ENCODE data around the gene PTTG1IP.

PTTG1IP gene

GRCh38 chr21:44903689-44904088 is 30.2 kb upstream of the PTTG1IP start:
- Histone ChIP-seq H3K9me3 (ENCODE audit: control extremely low read depth in 1 of 5, control insufficient read depth in 4 of 5, insufficient read depth in 2 of 5, low read depth in 1 of 5, low read length in 4 of 5) (no peaks in the 10 kb centered on the region), H3K27ac (ENCODE audit: insufficient read depth in 1 of 2, low read depth in 1 of 2, low read length in 2 of 2, poor library complexity in 1 of 2, severe bottlenecking in 2 of 2) (no peak overlapping the region), H3K4me1 (ENCODE audit: control extremely low read depth in 1 of 4, control insufficient read depth in 4 of 4, insufficient read depth in 4 of 4, low read length in 3 of 4) (peaks cover 4 to 19% (median 16%) of the 10 kb centered on the region in 4 experiments), H3K4me3 (ENCODE audit: control insufficient read depth in 1 of 7, extremely low read depth in 1 of 7, insufficient read depth in 4 of 7, low read depth in 2 of 7, low read length in 6 of 7) (no peak overlapping the region), H3K36me3 (ENCODE audit: control insufficient read depth in 4 of 4, insufficient read depth in 4 of 4, low read length in 3 of 4) (peaks cover 13 to 74% (median 54%) of the 10 kb centered on the region in 4 experiments), H3K27me3 (replicated peaks in 2 of 5; ENCODE audit: control insufficient read depth in 4 of 5, insufficient read depth in 5 of 5, low read length in 4 of 5) (no peaks in the 10 kb centered on the region)
- ChIA-PET POLR2A (no interaction called here), CTCF (no interaction called here)
- whole genome bisulfite sequencing (ENCODE audit: insufficient coverage), result over 99% methylated on average over 21 of the region's 22 CpGs
- no peak for DNase-seq

DNA sequence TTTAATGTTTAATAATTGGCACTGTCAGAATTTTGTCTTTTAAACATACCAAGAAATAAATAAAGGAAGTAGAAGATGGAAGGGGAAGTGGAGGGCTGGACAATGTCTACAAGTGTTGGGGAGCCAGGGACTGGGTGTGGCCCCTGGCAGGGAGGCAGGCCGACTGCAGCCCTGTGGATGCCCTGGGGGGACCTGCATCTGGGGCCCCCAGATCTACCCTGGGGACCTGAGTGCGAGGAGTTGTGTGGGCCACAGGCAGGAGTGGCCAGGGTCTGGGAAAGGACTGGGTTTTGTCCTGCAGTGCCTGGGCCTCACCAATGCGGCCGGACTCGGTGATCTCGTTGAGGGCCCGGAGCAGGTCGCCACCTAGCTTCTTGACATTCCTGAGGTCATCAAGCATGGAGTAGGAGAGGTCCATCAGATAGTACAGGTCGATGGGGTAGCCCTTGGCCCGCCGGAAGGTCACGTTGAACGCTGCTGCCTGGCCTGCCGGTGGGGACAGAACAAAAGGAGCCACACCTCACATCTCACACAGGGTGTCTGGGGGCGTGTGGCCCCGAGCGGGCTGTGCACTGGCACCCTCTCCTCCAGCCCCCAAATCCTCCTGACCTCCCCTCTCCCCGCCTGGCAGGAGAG is 29.7 kb upstream of the PTTG1IP start:
- Histone ChIP-seq H3K27me3 (replicated peaks in 2 of 5; ENCODE audit: control insufficient read depth in 4 of 5, insufficient read depth in 5 of 5, low read length in 4 of 5) (no peaks in the 10 kb centered on the region), H3K4me1 (ENCODE audit: control extremely low read depth in 1 of 4, control insufficient read depth in 4 of 4, insufficient read depth in 4 of 4, low read length in 3 of 4) (peaks cover under 1 to 14% (median 12%) of the 10 kb centered on the region in 4 experiments), H3K4me3 (ENCODE audit: control insufficient read depth in 1 of 7, extremely low read depth in 1 of 7, insufficient read depth in 4 of 7, low read depth in 2 of 7, low read length in 6 of 7) (no peak overlapping the region), H3K9me3 (ENCODE audit: control extremely low read depth in 1 of 5, control insufficient read depth in 4 of 5, insufficient read depth in 2 of 5, low read depth in 1 of 5, low read length in 4 of 5) (no peaks in the 10 kb centered on the region), H3K36me3 (ENCODE audit: control insufficient read depth in 4 of 4, insufficient read depth in 4 of 4, low read length in 3 of 4) (peaks cover 13 to 78% (median 58%) of the 10 kb centered on the region in 4 experiments), H3K27ac (ENCODE audit: insufficient read depth in 1 of 2, low read depth in 1 of 2, low read length in 2 of 2, poor library complexity in 1 of 2, severe bottlenecking in 2 of 2) (no peak overlapping the region)
- no peak for DNase-seq
- WGBS (ENCODE audit: insufficient coverage), result 94% methylated on average over 11 of the region's 18 CpGs
- POLR2A ChIA-PET, result no interaction called here
- CTCF ChIA-PET, result no interaction called here

- Histone ChIP-seq H3K4me3 (ENCODE audit: control insufficient read depth in 1 of 7, extremely low read depth in 1 of 7, insufficient read depth in 4 of 7, low read depth in 2 of 7, low read length in 6 of 7) (no peak overlapping the region), H3K27ac (ENCODE audit: insufficient read depth in 1 of 2, low read depth in 1 of 2, low read length in 2 of 2, poor library complexity in 1 of 2, severe bottlenecking in 2 of 2) (no peak overlapping the region), H3K4me1 (ENCODE audit: control extremely low read depth in 1 of 4, control insufficient read depth in 4 of 4, insufficient read depth in 4 of 4, low read length in 3 of 4) (peaks cover 0 to 8% (median 6%) of the 10 kb centered on the region in 4 experiments), H3K36me3 (ENCODE audit: control insufficient read depth in 4 of 4, insufficient read depth in 4 of 4, low read length in 3 of 4) (peaks cover 16 to 84% (median 64%) of the 10 kb centered on the region in 4 experiments), H3K9me3 (ENCODE audit: control extremely low read depth in 1 of 5, control insufficient read depth in 4 of 5, insufficient read depth in 2 of 5, low read depth in 1 of 5, low read length in 4 of 5) (no peaks in the 10 kb centered on the region), H3K27me3 (replicated peaks in 2 of 5; ENCODE audit: control insufficient read depth in 4 of 5, insufficient read depth in 5 of 5, low read length in 4 of 5) (no peaks in the 10 kb centered on the region)
- DNase-seq, result no peak
- POLR2A ChIA-PET, result no interaction called here
- WGBS (ENCODE audit: insufficient coverage), result 98% methylated on average over 20 of the region's 30 CpGs
- CTCF ChIA-PET, result interaction anchor here (1.6 kb wide), 1 partner anchor 27 kb away, joined by 4 read pairs; no protein-coding TSS in a partner anchor
Measured at GRCh38 chr21:44902268-44903049, 29.0 kb upstream of the PTTG1IP start.

DNA sequence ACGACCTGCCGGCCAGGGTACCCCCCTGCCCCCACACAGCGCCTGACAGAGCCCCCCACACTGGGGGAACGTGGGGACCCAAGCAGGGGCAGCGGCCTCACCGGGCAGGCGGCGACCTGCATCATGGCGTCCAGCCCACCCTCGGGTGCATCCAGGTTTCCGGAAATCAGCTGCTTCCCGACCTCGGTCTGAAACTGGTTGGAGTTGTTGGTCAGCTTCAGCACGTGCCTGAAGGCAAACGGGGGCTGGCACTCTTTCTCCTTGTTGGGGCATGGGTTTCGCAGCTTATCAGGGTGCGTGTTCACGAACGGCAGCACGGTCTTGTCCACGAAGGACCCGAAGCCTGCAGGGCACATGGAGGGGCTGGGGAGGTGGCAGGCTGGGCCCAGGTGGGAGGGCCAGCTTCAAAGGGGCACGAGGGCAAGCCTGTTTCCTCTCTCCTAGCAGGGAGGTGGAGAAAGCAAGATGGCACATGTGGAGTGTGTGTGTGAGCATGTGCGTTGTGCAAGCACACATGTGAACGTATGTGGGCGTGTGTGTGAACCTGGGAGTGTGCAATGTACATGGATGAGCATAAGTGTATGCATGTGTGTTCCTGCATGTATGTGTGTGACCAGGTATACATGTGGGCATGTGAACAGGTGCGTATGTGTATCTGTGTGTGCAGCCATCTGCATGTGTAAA is 28.0 kb upstream of the PTTG1IP start:
- POLR2A ChIA-PET, result no interaction called here
- no peak overlapping the region for H3K4me3 ChIP-seq (ENCODE audit: control insufficient read depth in 1 of 7, extremely low read depth in 1 of 7, insufficient read depth in 4 of 7, low read depth in 2 of 7, low read length in 6 of 7)
- no peak overlapping the region for H3K27ac ChIP-seq (ENCODE audit: insufficient read depth in 1 of 2, low read depth in 1 of 2, low read length in 2 of 2, poor library complexity in 1 of 2, severe bottlenecking in 2 of 2)
- DNase-seq, result no peak
- 99% methylated on average over 20 of the region's 27 CpGs for WGBS (ENCODE audit: insufficient coverage)
- H3K36me3 ChIP-seq (ENCODE audit: control insufficient read depth in 4 of 4, insufficient read depth in 4 of 4, low read length in 3 of 4), result peaks cover 16 to 84% (median 66%) of the 10 kb centered on the region in 4 experiments
- no peaks in the 10 kb centered on the region for H3K9me3 ChIP-seq (ENCODE audit: control extremely low read depth in 1 of 5, control insufficient read depth in 4 of 5, insufficient read depth in 2 of 5, low read depth in 1 of 5, low read length in 4 of 5)
- CTCF ChIA-PET, result interaction anchor here (1.6 to 4.8 kb wide), 2 partner anchors 9 to 28 kb away, joined by 4 to 24 read pairs; no protein-coding TSS in a partner anchor
- no peaks in the 10 kb centered on the region for H3K27me3 ChIP-seq (replicated peaks in 2 of 5; ENCODE audit: control insufficient read depth in 4 of 5, insufficient read depth in 5 of 5, low read length in 4 of 5)
- H3K4me1 ChIP-seq (ENCODE audit: control extremely low read depth in 1 of 4, control insufficient read depth in 4 of 4, insufficient read depth in 4 of 4, low read length in 3 of 4), result no peaks in the 10 kb centered on the region

DNA sequence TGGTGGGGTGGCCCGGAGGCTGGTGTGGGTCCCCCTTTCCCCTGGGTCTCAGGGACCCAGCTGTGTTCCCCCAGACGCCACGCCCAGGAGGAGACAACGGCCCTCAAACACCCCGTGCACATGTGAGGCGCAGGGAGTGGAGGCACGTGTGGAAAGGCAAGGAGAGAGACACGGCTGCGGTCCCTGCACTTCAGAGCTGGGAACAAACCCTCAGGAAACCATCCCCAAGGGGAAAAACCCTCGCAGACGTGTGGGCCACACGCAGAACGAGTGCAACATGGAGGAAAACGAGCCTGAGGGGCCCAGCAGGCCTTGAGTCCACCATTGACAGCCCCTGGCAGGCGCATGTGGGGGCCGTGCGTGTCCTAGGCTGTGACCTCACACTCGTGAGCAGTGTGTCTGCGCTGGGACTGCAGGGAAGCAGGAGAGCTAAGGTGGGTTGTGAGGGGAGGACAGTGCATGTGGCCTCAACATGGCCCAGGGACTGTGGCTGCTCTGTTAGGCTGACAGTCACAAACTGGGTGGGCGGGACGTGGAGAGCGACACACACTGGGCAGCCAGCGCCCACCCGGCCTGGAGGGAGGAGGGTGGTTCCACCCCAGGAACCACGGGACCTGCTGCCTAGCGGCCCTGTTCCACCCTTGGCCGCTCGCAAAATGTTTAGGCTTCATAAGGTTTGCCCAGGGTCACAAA is 27.2 kb upstream of the PTTG1IP start:
- no peak for DNase-seq
- WGBS (ENCODE audit: insufficient coverage), result 96% methylated on average over 22 of the region's 28 CpGs
- H3K36me3 ChIP-seq (ENCODE audit: control insufficient read depth in 4 of 4, insufficient read depth in 4 of 4, low read length in 3 of 4), result peaks cover 16 to 87% (median 66%) of the 10 kb centered on the region in 4 experiments
- no peaks in the 10 kb centered on the region for H3K9me3 ChIP-seq (ENCODE audit: control extremely low read depth in 1 of 5, control insufficient read depth in 4 of 5, insufficient read depth in 2 of 5, low read depth in 1 of 5, low read length in 4 of 5)
- POLR2A ChIA-PET, result no interaction called here
- H3K4me3 ChIP-seq (ENCODE audit: control insufficient read depth in 1 of 7, extremely low read depth in 1 of 7, insufficient read depth in 4 of 7, low read depth in 2 of 7, low read length in 6 of 7), result no peak overlapping the region
- no peak overlapping the region for H3K27ac ChIP-seq (ENCODE audit: insufficient read depth in 1 of 2, low read depth in 1 of 2, low read length in 2 of 2, poor library complexity in 1 of 2, severe bottlenecking in 2 of 2)
- CTCF ChIA-PET, result interaction anchor here (1.6 to 4.8 kb wide), 2 partner anchors 10 to 29 kb away, joined by 4 to 24 read pairs; no protein-coding TSS in a partner anchor
- H3K27me3 ChIP-seq (replicated peaks in 2 of 5; ENCODE audit: control insufficient read depth in 4 of 5, insufficient read depth in 5 of 5, low read length in 4 of 5), result no peaks in the 10 kb centered on the region
- H3K4me1 ChIP-seq (ENCODE audit: control extremely low read depth in 1 of 4, control insufficient read depth in 4 of 4, insufficient read depth in 4 of 4, low read length in 3 of 4), result no peaks in the 10 kb centered on the region

- Histone ChIP-seq H3K27me3 (replicated peaks in 2 of 5; ENCODE audit: control insufficient read depth in 4 of 5, insufficient read depth in 5 of 5, low read length in 4 of 5) (no peaks in the 10 kb centered on the region), H3K9me3 (ENCODE audit: control extremely low read depth in 1 of 5, control insufficient read depth in 4 of 5, insufficient read depth in 2 of 5, low read depth in 1 of 5, low read length in 4 of 5) (no peaks in the 10 kb centered on the region), H3K36me3 (ENCODE audit: control insufficient read depth in 4 of 4, insufficient read depth in 4 of 4, low read length in 3 of 4) (peaks cover 16 to 83% (median 66%) of the 10 kb centered on the region in 4 experiments), H3K27ac (ENCODE audit: insufficient read depth in 1 of 2, low read depth in 1 of 2, low read length in 2 of 2, poor library complexity in 1 of 2, severe bottlenecking in 2 of 2) (no peak overlapping the region), H3K4me3 (ENCODE audit: control insufficient read depth in 1 of 7, extremely low read depth in 1 of 7, insufficient read depth in 4 of 7, low read depth in 2 of 7, low read length in 6 of 7) (no peak overlapping the region), H3K4me1 (ENCODE audit: control extremely low read depth in 1 of 4, control insufficient read depth in 4 of 4, insufficient read depth in 4 of 4, low read length in 3 of 4) (no peaks in the 10 kb centered on the region)
- ChIA-PET POLR2A (no interaction called here), CTCF (interaction anchor here (4.8 kb wide), 1 partner anchor 10 kb away, joined by 24 read pairs; no protein-coding TSS in a partner anchor)
- 96% methylated on average over 25 of the region's 37 CpGs for WGBS (ENCODE audit: insufficient coverage)
- no peak for DNase-seq
Measured at GRCh38 chr21:44899768-44900558, 26.5 kb upstream of the PTTG1IP start.
